D341Med (cell line): Measurements from ENCODE around the gene NKX1-1.
A peak's percentile ranks its signal among the peaks of the same experiment; 100 is the strongest.

ENCODE experiments used
- DNase-seq: peaks from one replicate; pipeline ENCODE4 v3.0.0; 2012; ENCODE audit warnings: low spot score

NKX1-1 gene

GRCh38 chr4:1359976-1360375, 46.3 kb downstream of the NKX1-1 start:
- no peak for DNase-seq

DNA sequence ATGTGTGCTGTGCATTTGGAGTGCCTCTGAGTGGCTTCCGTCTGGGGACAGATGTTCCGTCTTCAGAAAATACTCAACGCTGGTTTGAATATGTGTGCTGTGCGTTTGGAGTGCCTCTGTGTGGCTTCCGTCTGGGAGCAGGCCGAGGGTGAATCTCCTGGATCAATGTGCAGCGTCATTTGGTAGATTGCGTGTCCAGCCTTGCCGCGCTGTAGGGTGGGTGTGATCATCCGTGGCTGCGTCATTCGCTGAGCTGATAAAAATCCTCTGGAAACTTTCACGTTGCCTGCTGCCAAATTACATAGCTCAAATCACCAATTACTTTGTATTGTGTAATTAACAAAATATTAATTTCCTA, 47.1 kb downstream of the NKX1-1 start:
- no peak for DNase-seq

- no peak for DNase-seq
Measured at GRCh38 chr4:1358421-1359143, 47.7 kb downstream of the NKX1-1 start.

DNA sequence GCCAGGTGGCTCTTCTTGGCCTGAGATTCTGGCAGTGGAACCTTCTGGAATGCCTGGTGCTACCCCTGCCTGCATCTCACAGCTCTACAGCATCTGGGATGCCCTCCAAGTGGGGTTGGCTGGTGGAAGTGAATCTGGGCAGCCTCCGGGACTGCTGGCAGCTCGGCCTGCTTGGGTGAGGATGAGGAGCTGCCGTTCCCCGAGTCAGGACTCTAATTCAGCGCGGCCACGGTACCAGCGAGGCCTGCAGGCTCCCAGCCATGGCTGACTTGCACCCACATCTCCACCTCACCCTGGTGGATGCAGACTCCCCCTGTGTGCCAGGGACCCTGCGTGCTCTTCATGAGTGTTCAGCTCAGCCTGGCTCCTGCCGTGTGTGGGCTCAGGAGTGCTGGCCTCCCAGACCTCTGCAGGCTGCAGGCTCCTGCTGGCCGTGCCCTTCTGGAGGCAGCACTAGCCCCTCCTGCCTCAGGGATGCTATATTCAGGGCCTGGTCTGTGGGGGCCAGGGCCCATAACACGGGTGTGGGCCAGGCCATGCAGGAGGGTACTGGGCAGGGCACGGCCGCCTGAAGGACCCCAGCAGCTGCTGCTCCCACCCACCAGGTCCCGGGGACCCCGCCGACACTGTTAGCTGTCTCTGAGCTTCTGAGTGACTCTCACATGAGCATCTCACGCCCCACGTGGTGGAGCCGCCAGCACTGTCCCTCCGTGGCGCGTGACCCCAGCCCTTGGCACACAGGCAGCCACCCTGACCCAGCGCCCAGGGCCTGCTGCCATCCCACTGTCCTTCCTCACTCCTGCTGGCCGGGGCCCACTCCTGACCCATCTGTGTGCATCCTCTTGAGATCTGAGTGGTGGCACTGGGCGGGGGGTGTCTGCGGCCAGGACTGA, 48.6 kb downstream of the NKX1-1 start:
- DNase-seq, result no peak

DNA sequence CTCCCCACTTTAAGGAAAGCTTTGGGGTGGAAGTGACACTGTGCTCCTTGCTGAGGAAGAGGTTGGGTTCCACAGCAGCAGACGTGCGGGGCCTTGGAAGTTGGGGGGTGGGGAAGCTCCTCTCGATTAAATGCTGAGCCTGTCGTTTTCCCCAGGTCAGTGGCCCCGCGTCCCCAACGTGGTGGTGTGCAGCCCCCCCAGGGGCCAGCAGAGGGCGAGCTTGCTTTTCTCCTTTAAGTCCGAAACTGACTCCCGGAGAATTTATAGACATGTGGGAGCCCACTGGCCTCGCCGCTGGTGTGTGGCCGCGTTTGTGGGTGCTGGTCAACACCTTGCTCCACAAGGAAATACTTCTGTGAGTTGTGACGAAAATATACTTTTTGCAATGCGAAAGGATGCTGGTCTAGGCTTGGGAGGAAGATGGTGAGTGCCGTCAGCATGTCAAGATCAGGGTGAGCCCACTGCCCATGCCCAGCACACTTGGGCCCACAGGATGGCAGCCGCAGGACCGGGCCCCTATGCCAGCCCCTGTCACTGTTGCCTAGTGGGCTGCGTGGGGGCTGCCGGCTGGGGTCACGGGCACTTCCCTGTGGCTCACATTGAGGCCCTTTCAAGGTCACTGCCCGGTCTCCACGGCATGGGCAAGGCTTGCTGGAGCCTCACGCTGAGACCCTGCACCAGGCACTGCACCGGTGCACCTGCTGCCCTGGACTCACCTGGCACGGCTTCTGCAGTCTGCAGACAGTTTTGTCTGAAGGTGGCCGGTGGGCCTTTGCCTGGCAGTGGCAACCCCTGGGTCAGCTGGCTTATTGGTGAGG, 49.9 kb downstream of the NKX1-1 start:
- peak; percentile 85 for DNase-seq

DNA sequence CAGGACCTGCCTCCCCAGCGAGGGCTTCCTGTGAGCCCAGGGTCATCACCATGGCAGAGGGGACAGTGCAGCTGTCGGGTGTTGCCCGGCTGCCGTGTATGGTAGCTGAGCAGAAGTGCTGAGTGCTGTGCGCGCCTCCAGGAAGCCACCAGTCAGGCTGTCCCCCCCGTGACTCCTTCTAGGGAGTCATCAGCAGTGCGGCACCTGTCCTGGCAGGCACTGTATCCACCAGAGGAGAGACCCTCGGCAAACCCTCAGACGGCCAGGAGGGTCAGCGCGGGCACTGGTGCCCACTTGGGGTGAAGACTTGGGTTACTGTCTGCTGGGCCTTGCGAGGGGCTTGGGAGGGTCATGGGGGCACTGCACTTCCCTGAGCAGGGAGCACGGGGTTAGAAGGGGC, 50.9 kb downstream of the NKX1-1 start:
- DNase-seq, result no peak

- no peak for DNase-seq
Measured at GRCh38 chr4:1354983-1355275, 51.3 kb downstream of the NKX1-1 start.

GRCh38 chr4:1354136-1354982, 51.9 kb downstream of the NKX1-1 start:
- no peak for DNase-seq

DNA sequence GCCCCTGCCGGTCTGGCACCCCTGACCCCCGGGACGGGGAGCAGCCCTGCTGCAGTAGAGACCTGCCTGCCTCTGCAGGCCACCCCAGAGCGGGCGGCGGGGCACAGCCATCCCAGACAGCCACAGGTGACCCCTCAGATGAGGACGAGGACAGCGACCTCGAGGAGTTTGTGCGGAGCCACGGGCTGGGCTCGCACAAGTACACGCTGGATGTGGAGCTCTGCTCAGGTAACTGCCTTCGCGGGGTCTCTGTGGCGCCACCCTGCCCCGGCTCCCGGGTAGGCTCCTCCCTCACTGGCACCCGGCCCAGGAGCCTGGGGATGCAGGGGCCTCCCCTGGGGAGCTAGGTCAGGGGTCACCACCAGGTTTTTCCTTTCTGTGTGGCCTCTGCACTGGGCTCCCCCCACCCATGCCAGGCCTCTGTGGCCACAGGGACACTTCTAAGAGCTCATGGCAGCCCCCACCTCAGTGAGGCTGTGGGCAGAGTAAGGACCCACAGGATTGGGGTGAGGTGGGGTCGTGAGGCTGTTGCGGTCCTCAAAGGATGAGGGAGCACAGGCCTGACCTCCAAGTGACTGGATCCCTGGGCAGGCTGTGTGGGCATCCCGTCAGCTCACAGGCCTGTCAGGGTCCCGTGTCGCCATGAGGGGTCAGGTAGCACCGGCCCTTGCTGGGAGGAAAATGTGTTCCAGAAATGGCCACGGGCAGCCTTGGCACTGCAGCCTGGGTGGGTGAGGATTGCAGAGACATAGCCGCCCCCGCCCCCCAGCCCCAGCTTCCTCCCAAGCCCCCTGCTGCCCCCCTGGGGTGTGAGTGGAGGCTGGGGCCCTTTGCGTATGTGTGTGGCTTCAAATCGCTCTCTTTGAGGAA, 52.8 kb downstream of the NKX1-1 start:
- DNase-seq, result no peak
